LNCAP (cell line): ENCODE measurements around the gene TPI1.

Experiments
- CTCF ChIP-seq: fragments of 450-650 bp; IDR thresholded peaks from 2 replicates; pipeline ENCODE4 v1.5.1; 2017; ENCODE audit warnings: mild to moderate bottlenecking

The TPI1 gene

GRCh38 chr12:6867413-6868210 is at the start of gene TPI1:
TPI1 (plus strand) TSS chr12:6867531; CDS start chr12:6867567, 36 bp downstream.
- 0 out of 2 replicates have a peak, but pooled peaks have one; percentile 17 for TF ChIP-seq CTCF

- TF ChIP-seq CTCF = no peak
These were observed 49.6 kb upstream of the TPI1 start for GRCh38 chr12:6817662-6818157.

GRCh38 chr12:6818222-6818621 is 49.1 kb upstream of the TPI1 start:
- TF ChIP-seq CTCF = no peak

- TF ChIP-seq CTCF = no peak
These were observed 48.7 kb upstream of the TPI1 start for GRCh38 chr12:6818645-6819044.

GRCh38 chr12:6819106-6820030 is 48.0 kb upstream of the TPI1 start:
- TF ChIP-seq CTCF = no peak

- no peak for TF ChIP-seq CTCF
These were observed 47.2 kb upstream of the TPI1 start for GRCh38 chr12:6820166-6820565.

- no peak for TF ChIP-seq CTCF
These were observed 45.5 kb upstream of the TPI1 start, which contains the start of gene GPR162 for GRCh38 chr12:6821591-6822425. GPR162 (plus strand) TSS chr12:6821821; CDS start chr12:6823899, 2,078 bp downstream.
